Stimulated activated CD4-positive, alpha-beta T cell treated with anti-CD3 and anti-CD28 coated beads, Interleukin-1b, Interleukin-23, amount 100 ng/mL, for 1 hour (primary cell): ENCODE results near the gene AP5B1.

Experiments used
- DNase-seq, 2 donors: peaks; one replicate each; pipeline ENCODE4 v3.0.0-alpha.2; 2020; ENCODE audit warnings: low read depth in 2 of 2

AP5B1 gene

DNA sequence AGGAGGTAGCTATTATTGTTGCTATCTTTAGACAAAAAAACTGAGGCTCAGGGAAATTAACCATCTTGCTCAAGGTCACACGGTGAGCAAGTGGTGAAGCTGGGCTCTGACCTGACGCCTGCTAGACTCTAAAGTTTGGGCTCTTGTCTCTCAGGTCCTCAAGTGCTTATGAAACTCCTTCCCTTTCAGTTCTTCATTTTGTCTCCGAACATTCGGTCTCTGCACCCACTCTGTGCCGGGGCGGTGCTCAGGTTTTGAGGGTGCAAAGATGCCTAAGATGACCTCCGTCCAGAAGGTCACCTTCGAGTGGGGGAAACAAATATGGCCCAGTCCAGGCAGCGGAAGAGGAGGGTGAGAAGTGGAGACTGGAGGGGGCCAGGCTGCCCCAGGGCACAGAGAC is 22.1 kb upstream of the AP5B1 start:
- DNase-seq: no peak

DNA sequence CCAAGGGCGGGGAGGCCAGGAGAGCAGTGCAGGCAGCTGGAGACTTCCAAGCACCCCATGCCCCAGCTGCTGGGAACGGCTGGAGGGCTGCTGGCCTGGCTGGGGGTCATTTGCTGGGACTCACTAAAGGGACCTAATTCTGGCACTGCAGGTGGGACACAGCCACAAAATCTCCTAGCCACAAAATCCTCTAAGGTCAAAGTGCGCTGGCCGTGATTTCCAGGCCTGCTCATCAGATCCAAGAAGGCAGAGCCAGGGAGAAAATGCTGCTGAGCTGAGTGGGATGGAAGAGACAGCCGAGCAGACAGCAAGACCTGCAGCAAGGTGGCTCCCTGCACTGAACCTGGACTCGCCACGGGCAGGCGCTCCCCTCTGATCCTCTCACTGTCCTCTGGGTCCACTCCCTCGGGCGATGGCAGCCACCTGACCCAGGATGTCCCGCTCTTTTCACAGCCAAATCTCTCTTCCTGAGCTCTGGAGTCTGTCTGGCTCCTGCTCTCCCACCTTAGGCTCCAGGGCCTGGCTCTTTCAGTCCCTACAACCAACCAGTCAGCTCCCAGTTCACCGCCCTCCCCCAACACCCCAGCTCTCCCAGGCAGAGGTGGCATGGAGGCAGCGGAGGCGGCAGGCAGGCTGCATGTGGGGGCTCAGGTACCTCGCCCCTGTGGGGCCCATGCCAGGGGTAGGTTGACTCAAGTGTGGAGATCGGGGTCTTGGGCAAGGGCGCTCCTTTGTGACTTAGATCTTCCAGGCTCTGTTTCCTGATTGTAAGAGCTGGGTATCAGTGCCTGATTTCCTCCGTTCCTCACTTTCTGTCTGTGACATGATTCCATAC is 20.6 kb upstream of the AP5B1 start:
- DNase-seq: no peak

DNA sequence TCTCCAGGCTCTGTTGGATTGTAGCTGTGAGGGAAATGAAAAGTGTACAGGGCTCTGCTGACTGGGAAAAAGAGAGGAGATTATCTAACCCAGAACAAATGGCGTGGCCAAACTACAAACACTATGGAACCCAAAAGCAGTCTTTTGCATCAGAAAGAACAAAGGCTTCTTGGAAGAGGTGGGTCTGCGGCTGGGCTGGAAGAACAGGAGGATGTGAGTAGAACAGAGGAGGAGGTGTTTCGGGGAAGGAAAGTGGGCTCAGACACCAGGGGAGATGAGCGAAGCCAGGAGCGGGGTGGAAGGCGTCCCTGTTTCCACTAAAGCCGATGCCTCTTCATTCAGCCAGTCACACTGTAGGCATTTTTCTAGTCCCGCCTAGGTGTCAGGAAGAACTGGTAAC is 18.1 kb upstream of the AP5B1 start:
- no peak for DNase-seq

DNA sequence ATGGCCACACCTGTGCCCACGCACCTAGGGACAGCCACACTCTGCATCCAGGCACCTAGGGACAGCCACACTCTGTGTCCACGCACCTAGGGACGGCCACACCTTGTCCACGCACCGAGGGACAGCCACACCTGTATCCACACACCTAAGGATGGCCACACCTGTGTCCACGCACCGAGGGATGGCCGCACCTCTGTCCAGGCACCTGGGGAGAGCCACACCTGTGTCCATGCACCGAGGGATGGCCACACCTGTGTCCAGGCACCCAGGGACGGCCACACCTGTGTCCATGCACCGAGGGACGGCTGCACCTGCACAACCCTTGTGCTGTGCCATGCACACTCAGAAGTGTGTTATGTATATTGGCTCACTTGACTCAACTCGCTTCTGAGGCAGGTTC is 16.9 kb upstream of the AP5B1 start:
- DNase-seq: no peak

DNA sequence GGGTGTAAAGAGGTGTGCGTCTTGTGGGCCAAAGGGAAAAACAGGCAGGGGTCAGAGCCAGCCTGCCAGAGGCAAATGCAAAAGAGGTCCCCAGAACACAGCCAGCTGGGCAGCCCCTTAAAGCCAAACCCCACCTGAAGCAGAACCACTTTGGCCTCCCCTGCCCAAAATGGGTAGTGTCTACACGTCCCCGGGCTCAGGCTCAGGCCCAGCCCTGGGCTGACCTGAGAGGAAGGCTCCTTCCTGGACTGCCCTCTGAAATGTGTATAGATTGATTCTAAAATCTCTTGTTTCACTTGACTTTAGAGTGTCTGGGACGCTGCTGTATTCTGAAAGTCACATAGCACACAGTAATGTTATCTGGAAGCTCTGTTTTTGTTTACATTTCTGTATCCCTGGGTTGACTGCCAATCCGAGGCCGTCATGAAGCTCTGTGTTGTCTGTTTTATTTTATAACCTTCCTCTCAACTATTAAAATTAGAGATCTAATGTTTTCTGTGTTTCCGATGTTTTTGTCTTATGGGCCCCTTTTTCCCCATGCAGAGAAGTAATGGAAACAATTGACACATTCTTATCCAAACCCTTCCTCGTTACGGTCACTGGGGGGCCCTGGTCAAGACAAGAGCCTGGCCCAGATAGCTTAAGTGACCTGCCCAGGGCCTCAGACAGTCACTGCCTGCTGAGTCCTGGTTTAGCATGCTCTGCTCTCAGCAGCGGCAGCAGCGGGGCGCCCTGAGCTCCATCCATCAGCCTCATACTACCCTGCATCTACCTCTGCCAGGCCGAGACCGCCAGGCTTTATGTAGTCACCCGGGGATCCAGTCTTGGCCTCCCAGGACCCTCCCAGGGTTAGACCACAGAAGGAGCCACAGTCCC is 16.2 kb upstream of the AP5B1 start:
- no peak for DNase-seq

DNA sequence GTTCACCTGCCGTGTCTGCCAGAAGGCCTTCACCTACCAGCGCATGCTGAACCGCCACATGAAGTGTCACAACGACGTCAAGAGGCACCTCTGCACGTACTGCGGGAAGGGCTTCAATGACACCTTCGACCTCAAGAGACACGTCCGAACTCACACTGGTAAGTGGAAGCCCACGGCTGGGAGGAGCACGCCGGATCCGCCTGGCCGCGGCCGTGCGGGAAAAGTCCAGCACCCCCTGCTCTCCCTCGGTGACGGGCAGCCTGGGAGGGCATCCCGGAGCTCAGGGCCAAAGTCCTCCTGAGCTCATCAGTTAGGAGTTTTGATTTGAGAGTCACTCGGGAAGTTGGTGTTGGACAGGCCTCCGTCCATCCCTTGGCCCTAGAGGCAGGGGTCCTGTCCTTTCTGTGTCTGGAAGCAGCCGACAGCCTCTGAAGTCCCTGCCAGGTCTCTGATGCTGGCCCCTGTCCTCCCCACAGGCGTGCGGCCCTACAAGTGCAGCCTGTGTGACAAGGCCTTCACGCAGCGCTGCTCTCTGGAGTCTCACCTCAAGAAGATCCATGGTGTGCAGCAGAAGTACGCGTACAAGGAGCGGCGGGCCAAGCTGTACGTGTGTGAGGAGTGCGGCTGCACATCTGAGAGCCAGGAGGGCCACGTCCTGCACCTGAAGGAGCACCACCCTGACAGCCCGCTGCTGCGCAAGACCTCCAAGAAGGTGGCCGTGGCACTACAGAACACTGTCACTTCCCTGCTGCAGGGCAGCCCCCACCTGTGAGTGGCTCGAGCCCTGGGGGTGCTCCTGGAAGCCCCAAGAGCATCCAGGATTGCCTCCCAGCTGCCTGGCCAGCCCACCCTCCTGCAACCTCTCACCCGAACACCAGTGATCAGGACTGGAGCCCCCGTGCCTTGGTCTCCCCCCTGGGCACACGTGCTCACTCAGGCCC is 14.1 kb upstream of the AP5B1 start:
- no peak for DNase-seq

DNA sequence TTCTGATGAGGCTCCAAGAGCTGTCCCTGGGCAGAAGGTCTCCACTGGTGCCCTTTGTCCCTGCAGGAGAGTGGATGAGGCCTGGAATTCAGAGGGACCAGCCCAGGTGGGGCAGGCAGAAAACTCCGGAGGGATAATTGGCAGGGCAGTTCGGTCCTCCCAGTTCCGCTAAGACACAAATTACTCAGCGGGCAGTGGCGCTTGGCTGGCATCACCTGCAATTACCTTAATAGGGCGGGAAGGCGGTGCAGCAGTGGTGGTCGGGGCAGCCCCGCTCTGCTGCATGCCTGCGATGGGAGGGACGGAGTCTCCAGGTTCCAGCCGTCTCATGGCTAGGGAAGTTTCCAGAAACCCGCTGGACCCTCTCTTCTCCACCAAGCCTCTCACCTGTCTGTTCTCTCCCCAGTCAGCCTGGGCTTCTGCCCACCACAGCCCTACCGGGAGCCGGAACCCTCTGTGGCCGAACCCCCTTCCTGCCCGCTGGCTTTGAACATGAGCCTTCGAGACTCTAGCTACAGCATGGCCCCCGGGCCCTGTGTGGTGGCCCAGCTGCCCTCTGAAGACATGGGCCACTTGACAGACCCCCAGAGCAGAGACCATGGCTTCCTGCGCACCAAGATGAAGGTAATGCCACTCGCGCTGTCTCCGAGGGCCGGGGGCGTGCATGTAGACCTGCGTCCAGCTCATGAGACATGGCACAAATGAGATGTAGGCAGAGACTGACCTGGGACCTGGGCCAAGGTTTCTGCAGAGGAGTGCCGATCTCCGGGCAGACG is 13.0 kb upstream of the AP5B1 start:
- no peak for DNase-seq

DNA sequence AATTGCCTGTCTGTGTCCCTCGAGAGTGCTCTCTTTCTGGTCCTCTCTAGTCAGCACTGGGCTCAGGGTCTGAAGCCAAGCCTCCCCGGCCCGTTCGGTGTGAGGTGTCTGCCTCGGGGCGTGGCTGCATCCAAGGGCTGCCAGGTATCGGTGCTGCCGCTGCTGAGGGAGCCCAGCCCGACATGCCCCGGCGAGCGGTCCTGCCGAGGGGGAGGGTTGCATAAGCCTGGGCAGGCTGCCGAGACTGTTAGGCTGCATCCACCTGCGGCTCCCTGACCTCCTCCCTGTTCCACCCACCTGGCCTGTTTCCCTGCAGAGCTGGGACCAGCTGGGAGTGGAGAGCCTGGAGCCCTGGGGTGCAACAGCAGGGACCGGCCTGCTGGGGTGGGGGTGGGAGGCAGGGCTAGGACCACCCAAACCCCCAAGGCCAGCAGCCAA is 12.4 kb upstream of the AP5B1 start:
- no peak for DNase-seq

DNA sequence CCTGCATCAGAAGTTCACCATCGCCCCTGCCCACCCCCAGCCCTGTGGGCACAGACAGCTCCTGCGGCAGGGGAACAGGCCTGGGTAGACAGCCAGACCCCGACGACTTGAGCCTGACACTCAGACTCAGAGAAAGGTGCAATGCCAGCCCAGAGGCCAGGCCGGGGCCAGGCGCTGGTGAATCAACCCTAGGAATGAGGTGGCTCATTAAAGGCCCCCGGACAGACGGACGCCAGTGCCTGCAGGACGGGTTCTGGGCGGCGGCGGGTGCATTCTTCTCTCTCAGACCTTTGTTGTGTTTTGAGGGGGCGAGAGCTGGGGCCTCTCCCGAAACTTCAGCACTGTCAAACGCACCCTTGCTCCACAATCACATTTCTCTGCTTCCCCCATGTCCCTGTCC is 11.7 kb upstream of the AP5B1 start:
- DNase-seq: no peak

DNA sequence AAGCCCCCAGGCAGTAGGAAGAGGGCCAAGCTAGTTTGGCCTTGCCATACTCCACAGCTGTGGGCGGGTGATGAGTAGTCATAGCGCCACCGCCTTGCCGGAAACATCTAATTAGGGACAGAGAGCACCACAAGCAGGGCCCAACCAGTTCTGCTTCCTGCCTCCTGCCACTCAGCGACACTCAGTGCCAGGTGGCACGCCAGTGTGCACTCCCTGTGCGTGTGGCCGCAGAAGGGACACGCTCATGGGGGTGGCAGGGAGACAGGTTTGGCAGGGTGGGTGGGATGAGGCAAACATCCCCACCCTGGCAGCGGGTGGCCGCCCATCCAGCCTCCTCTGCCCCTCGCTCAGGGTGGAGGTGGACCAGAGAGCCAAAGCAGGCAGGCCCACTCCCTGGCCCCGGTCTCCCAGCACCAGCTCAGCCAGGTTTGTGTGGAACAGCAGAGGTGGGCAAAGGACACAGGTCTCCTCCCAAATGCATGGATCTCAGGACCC is 11.0 kb upstream of the AP5B1 start:
- no peak for DNase-seq

DNA sequence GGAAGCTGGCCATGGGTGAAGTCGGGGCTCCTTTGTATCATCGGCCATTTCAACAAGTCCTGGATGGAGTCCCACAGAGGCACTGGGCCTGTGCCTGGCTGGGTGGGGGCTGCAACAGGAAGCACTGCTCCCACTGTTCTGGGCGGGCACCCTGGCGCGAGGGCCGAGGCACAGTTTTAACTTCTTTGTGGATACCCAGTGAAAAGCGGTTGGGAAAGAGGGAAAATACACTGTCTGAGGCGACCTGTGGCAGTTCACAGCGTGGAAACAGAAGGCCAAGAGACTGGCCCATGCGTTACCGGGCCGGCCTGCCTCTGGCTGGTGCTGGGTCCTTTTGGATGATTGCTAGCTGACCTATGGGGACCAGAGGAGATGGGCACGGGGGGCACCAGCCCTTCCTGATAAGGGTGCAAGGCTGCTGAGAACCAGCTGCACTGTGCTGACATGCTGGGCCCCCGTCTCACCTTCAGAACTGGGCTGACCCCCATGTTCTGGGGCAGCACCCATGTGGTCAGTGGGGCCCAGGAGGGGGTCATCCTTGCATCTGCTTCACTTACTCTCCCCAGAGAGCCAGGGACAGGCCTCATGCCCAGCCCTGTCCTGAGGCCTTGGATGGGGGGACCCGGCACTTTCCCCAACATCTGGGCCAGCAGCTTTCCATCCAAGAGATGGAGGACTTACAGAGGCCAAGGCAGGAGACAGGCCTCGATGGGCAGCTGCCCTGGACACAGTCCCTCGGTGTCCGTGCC is 10.3 kb upstream of the AP5B1 start:
- DNase-seq: no peak

DNA sequence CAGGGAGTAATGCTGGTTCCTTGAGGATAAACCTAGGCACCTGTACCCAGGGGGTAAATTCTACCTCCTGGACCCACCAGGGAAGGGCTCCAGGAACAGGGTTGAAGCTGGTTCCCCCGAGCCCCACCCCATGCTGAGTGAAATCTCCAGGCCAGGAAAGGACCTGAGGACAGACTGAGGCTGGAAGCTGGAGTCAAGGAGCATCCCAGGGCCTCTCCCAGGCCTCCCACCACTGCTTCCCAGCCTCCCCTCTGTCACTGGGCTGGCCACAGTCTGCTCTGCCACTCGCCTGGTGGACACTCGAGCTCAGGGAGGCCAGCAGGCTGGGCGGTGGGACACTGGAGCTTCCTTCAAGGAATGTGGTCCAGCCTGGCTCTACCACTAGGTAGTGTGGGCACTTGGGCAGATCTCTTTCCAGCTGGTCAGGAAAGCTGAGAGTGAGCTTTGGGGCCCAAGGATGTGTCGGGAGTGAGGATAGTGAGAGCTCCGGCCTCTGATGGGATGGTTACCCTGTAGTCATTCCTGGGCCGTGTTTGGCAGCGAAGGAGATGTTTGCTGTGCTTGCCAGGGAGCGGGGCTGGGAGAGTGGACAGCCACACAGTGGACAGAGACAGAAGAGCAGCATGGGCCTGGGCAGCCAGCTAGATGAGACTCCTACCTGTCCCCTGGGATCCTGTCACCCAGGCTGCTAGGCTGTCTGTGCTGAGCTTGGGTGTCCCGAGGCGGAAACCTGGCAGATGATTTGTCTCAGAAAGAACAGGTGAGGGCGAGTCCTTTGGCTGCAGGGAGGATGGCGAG is 9.5 kb upstream of the AP5B1 start:
- no peak for DNase-seq

DNA sequence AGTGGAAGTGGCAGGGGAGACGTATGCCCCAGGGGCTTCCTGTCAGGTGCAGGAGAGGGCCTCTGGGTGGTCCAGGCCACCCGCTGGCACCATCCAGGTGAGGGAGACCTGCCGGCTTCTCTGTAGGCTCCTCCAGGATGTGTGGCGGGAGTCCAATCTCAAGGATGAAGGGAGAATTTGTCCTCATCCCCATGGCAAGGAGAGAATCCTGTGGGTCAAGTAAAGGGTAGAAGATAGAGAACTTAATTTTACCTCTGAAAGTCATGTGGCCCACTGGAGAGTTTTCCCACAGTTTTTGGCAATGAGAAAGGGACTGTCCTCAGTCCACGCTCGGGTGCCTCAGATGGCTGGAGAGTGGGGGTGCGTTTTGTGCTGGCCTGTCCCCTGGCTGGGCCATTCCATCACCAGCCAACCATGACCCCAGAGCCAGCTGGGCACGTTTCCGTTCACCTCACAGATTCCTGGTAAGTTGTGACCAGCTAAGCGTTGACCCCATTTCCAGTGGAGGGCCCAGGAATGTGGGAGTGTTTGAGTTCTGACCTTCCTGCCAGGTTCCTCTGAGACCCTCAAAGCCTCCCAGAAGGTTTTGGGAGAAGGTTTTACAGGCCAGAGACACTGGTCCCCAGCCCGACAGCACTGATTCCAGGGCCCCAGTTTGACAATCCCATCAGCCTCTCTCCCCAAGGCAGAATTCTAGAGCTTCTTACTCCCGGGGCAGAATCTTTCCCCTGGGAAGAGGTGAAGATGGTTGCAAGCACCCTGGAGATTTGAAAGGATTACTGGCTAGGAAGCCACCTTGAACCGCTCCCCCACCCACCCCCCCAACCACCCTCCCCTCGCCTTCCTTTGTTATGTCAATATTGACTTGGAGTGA is 8.7 kb upstream of the AP5B1 start:
- no peak for DNase-seq

DNA sequence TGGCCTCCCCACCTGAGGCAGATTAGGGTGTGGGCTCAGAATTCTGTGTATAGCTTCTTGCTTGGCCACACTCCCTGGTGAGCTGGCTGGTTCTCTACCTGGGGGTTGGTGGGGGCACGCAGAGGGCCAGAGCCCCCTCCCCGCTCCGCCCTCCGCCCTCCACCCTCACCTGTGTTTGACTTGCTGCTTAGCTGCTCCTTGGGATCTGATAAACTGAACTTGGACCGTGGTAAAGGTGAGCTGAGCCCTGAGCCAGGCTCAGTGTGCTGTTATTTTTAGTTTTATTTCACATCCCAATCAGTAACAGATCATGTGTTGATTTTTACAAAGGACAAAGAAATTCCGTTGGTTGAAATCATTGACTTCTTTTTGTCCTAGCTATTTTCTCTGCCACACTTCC is 8.0 kb upstream of the AP5B1 start:
- DNase-seq: no peak

DNA sequence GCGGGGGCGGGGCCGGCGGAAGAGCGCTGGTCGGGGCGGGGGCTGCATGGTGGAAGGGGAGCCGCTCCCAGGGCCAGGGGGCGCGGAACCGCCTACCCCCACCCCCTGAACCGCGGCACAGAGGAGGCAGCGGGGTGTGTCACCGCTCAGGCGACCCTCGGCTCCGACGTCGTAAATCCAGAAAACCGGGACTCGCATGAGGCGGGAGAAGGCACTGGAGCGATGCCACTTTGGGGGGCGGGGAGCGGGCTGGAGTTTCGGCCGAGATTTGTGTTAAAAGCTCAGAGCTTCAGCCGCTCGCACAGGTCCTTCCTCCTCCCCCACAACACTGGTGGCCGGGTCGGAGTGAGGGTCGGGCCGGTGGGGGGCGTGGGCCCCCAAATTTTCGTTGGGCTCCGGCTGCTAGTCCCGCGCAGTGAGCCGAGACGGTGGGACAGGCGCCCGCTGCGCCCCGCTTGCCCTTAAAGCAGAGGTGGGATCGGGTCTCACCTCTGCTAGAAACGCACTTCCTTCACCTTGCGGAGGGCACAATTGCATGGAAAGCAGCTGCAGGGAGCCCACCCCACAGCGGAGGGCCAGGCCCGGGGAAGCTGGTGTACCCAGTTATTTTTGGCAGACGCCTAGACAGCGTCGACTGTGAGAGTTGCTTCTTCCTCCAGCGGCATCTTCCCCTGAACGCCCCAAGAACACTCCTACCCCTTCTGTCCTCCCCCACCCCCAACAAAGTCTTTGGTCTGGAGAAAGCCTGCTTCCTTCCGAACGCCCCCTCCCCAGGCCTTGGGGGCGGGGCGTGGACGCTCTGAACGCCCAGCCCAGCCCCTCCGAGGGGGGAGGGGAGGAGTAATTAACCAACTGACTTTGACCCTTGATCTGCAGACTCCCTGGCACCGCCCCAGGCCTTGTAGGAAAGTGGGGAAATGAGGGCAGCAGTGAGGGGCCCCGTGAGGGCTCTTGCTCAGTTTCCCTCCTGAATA is 7.2 kb upstream of the AP5B1 start:
- no peak for DNase-seq

DNA sequence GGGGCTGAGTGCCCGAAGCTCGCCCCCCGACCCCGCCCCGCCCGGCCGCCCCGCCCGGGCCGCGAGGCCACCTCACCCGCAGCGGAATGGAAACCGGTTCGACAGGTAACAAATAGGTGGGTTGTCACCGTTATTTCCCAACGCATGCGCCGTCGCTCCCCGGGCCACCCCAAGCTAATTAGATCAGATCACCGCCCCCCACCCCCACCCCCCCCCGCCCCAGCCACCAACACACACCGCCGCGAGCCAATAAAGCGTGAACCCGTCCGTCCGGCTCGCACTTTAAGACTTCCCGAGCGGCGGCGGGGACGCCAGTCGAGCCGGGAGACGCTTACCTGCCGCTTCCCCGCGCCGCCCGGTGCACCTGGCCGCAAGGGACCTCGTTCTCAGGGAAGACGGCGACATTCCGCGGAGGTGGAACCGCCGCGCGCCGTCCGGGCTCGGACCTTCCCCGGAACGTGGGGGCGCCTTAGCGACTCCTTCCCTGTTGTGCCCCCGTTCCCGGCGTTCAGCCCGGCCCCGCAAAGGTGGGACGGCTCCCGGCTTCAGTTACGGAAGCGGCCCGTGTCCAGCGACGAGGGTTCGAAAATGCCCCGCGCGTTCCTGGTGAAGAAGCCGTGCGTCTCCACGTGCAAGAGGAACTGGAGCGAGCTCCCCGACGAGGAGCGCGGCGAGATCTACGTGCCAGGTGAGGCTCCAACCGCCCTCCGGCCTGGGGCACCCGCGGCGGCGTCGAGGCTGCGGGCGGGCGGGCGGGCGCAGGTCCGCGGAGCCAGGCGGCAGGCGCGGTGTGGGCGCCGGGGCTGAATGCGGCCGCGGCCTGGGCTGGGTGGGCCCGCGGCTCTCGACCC is 6.2 kb upstream of the AP5B1 start, which contains the start of gene OVOL1:
Gene OVOL1, plus strand, starts transcription at position 278 of the 851 bp plus-strand sequence. Its CDS starts 311 bp downstream, at position 589.
- DNase-seq: no peak
